H1 (cell line): ENCODE results near the gene INPP5K.

Experiments used
- POLR2A ChIP-seq, 2 experiments: IDR thresholded peaks; 1 replicate in 1 of 2; 2 replicates in 1 of 2; pipeline ENCODE4 v1.6.1; 2011; ENCODE audit warnings: low read depth in 2 of 2, low read length in 2 of 2, mild to moderate bottlenecking in 2 of 2; ENCODE audit errors: control extremely low read depth in 1 of 2
- POLR2AphosphoS5 ChIP-seq: IDR thresholded peaks from 2 replicates; pipeline ENCODE4 v1.6.1; 2011; ENCODE audit warnings: low read depth, low read length
- ZNF274 ChIP-seq: IDR thresholded peaks from 2 replicates; pipeline ENCODE4 v1.7.0; 2012; ENCODE audit warnings: low read length, borderline replicate concordance; ENCODE audit errors: extremely low read depth
- TF ChIP-seq, protein P1 (sequence below), 3 experiments: IDR thresholded peaks; 1 replicate in 2 of 3; 2 replicates in 1 of 3; pipeline versions ENCODE4 v1.5.1 to v1.6.1; 2011; ENCODE audit warnings: low read length in 3 of 3, mild to moderate bottlenecking in 3 of 3, inconsistent platforms in 2 of 3, low read depth in 1 of 3, moderate library complexity in 1 of 3; ENCODE audit not compliant: insufficient read depth in 1 of 3; ENCODE audit errors: control extremely low read depth in 1 of 3

DNA sequence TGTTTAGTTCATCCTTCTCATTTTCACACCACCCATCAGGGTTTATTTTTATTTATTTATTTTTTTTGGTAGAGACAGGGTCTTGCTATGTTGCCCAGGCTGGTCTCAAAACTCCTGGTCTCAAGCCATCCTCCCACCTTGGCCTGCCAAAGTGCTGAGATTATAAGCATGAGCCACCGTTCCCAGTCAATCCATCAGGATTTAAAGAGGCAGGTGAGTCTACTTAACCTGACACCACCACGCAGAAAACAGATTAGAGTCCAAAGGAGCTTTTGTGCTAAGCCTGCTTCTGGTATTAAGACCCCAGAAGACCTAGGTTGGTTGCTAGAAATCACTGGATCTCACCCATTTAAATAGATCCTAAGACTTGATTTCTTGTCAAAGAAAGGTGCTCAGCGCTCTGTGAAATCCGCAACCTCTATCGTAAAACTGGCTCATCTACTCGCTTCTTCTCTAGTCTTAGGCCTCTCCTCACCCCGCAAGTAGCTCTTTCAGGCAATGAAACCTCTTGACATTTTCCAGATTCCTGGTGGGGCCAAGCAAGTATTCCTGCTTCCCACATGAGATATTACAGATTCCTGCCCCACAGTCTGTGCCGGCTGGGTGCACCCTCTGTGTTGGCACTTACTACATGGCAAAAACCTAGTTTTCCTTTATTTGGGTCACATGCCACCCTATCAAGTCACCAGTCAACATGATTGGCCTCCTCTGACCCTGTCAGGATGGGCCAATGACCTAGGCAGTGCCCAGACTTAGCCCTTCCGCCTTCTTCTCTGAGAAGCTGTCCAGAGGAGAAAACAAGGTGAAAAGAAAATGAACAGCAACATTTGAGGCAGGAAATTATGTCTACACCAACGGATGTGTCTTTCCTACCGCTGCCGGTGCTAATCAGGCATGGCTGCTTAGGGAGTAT is 37.2 kb upstream of the INPP5K start:
- no peak for TF ChIP-seq POLR2AphosphoS5
- TF ChIP-seq POLR2A (IDR thresholded peaks at IDR 0.05; ENCODE audit: control extremely low read depth in 1 of 2, low read depth in 2 of 2, low read length in 2 of 2): no peak
- TF ChIP-seq, protein P1, sequence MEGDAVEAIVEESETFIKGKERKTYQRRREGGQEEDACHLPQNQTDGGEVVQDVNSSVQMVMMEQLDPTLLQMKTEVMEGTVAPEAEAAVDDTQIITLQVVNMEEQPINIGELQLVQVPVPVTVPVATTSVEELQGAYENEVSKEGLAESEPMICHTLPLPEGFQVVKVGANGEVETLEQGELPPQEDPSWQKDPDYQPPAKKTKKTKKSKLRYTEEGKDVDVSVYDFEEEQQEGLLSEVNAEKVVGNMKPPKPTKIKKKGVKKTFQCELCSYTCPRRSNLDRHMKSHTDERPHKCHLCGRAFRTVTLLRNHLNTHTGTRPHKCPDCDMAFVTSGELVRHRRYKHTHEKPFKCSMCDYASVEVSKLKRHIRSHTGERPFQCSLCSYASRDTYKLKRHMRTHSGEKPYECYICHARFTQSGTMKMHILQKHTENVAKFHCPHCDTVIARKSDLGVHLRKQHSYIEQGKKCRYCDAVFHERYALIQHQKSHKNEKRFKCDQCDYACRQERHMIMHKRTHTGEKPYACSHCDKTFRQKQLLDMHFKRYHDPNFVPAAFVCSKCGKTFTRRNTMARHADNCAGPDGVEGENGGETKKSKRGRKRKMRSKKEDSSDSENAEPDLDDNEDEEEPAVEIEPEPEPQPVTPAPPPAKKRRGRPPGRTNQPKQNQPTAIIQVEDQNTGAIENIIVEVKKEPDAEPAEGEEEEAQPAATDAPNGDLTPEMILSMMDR (IDR thresholded peaks at IDR 0.05; ENCODE audit: control extremely low read depth in 1 of 3, insufficient read depth in 1 of 3, low read depth in 1 of 3, low read length in 3 of 3): no peak
- TF ChIP-seq ZNF274: no peak
